Measurements from ENCODE around the gene LUZP2.

DNA sequence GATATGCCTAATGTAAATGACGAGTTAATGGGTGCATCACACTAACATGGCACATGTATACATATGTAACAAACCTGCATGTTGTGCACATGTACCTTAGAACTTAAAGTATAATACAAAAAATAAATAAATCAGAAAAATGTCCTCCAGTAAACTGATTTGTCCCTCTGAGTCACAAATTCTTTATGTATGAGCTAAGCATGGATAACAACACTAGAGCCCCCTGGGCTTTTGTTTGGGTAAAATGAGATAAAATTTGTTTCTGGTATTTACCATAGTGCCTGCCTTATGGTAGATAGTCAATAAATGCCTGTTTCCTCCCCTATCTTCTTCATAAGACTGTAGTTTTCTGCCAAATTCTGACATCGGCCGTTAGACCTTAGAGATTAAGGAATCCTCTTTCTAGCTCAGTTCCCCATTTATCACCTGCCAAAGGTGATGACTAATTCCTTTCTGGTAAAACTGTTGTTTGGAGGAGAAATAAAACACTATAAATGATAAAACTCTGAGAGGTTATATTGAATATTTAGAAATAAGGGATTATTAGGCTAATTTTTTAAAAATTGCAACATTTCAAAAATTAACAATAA, 43.6 kb upstream of the LUZP2 start:
- TF ChIP-seq, protein P1, sequence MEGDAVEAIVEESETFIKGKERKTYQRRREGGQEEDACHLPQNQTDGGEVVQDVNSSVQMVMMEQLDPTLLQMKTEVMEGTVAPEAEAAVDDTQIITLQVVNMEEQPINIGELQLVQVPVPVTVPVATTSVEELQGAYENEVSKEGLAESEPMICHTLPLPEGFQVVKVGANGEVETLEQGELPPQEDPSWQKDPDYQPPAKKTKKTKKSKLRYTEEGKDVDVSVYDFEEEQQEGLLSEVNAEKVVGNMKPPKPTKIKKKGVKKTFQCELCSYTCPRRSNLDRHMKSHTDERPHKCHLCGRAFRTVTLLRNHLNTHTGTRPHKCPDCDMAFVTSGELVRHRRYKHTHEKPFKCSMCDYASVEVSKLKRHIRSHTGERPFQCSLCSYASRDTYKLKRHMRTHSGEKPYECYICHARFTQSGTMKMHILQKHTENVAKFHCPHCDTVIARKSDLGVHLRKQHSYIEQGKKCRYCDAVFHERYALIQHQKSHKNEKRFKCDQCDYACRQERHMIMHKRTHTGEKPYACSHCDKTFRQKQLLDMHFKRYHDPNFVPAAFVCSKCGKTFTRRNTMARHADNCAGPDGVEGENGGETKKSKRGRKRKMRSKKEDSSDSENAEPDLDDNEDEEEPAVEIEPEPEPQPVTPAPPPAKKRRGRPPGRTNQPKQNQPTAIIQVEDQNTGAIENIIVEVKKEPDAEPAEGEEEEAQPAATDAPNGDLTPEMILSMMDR (IDR thresholded peaks at IDR 0.05): no peak
- TF ChIP-seq ZFX (IDR thresholded peaks at IDR 0.05; ENCODE audit: borderline replicate concordance): no peak

Data from 22Rv1 (cell line).